Keratinocyte (primary cell): ENCODE results near the gene MUC15. TPM values are rescaled to one million over a fixed set of nuclear protein-coding genes. Genes with fewer than 3 reads are reported as not detected.

ENCODE experiments used
- DNase-seq: peaks from one replicate; pipeline ENCODE4 v3.0.0-alpha.2; 2011; ENCODE audit warnings: low read depth, missing footprints, low spot score
- FAIRE-seq: peaks from 2 replicates; lab custom pipeline; 2011; peaks lifted over from hg19 to GRCh38; lab: Jason Lieb, UNC
- H2AFZ ChIP-seq: 2 replicates; pipeline ENCODE4 v1.6.0; 2012; ENCODE audit warnings: low read length, control low read depth, inconsistent platforms; ENCODE audit not compliant: control insufficient read depth
- H3K27ac ChIP-seq: 2 replicates; pipeline ENCODE4 v1.5.1; 2011; ENCODE audit warnings: low read length; ENCODE audit not compliant: control insufficient read depth, insufficient read depth
- H3K27me3 ChIP-seq: 3 replicates; pipeline ENCODE4 v1.6.0; 2011; ENCODE audit warnings: low read length; ENCODE audit not compliant: control insufficient read depth, insufficient read depth; ENCODE audit errors: extremely low read depth
- H3K36me3 ChIP-seq, 2 experiments: 2 replicates in 1 of 2; 3 replicates in 1 of 2; pipeline ENCODE4 v1.5.1; 2011; ENCODE audit warnings: low read length in 2 of 2, mild to moderate bottlenecking in 1 of 2; ENCODE audit not compliant: control insufficient read depth in 2 of 2, insufficient read depth in 2 of 2; ENCODE audit errors: extremely low read depth in 1 of 2
- H3K4me1 ChIP-seq: 3 replicates; pipeline ENCODE4 v1.5.1; 2011; ENCODE audit warnings: low read length; ENCODE audit not compliant: control insufficient read depth, insufficient read depth; ENCODE audit errors: extremely low read depth
- H3K4me2 ChIP-seq: 3 replicates; pipeline ENCODE4 v1.6.0; 2011; ENCODE audit warnings: low read depth, low read length; ENCODE audit not compliant: control insufficient read depth, insufficient read depth; ENCODE audit errors: extremely low read depth
- H3K4me3 ChIP-seq, 3 experiments: fragments of 200-600 bp in 1 of 3; sonication (generic) in 1 of 3; 2 replicates in 2 of 3; 3 replicates in 1 of 3; pipeline ENCODE4 v1.5.1; 2011 to 2016; ENCODE audit warnings: low read length in 3 of 3, mild to moderate bottlenecking in 3 of 3, control low read depth in 2 of 3, inconsistent platforms in 1 of 3, low read depth in 1 of 3, mixed read lengths in 1 of 3, mixed run types in 1 of 3, moderate library complexity in 1 of 3; ENCODE audit not compliant: control insufficient read depth in 2 of 3, insufficient read depth in 2 of 3; ENCODE audit errors: extremely low read depth in 1 of 3
- H3K79me2 ChIP-seq: 2 replicates; pipeline ENCODE4 v1.6.0; 2012; ENCODE audit warnings: low read length; ENCODE audit not compliant: control insufficient read depth, insufficient read depth
- H3K9ac ChIP-seq: 3 replicates; pipeline ENCODE4 v1.6.0; 2011; ENCODE audit warnings: low read length; ENCODE audit not compliant: control insufficient read depth, insufficient read depth; ENCODE audit errors: extremely low read depth
- H3K9me1 ChIP-seq: 3 replicates; pipeline ENCODE4 v1.6.0; 2011; ENCODE audit warnings: low read length; ENCODE audit not compliant: control insufficient read depth, insufficient read depth; ENCODE audit errors: extremely low read depth
- H3K9me3 ChIP-seq: 2 replicates; pipeline ENCODE4 v1.5.1; 2012; ENCODE audit warnings: low read depth, low read length; ENCODE audit not compliant: control insufficient read depth
- H4K20me1 ChIP-seq: 3 replicates; pipeline ENCODE4 v1.6.0; 2011; ENCODE audit warnings: low read length; ENCODE audit not compliant: control insufficient read depth, insufficient read depth; ENCODE audit errors: extremely low read depth
- CTCF ChIP-seq, 3 experiments: IDR thresholded peaks in 1 of 3; conservative IDR thresholded peaks in 1 of 3; optimal IDR thresholded peaks in 1 of 3; 2 replicates in 2 of 3; 3 replicates in 1 of 3; pipeline versions ENCODE3 to v1.5.1; 2011; ENCODE audit warnings: low read length in 3 of 3, mild to moderate bottlenecking in 3 of 3, moderate library complexity in 2 of 3, control low read depth in 1 of 3, inconsistent platforms in 1 of 3; ENCODE audit not compliant: insufficient read depth in 2 of 3; ENCODE audit errors: extremely low read depth in 1 of 3
- EZH2 ChIP-seq: IDR thresholded peaks from one replicate; pipeline ENCODE4 v1.6.1; 2012; ENCODE audit warnings: inconsistent platforms, mild to moderate bottlenecking, low read length, moderate library complexity
- dilution Hi-C: fragments of 300-500 bp; cut with MboI; formaldehyde crosslinking; loops from one replicate; pipeline ENCODE4 v1.7.0; 2020; ENCODE audit warnings: low sequenced_read_pairs; ENCODE audit not compliant: extremely low pct_ligation_motif_present
- polyA plus RNA-seq, 5 experiments: library from polyadenylated mRNA; depleted of rRNA in 3 of 5; stranded (reverse) in 3 of 5; stranded (forward) in 1 of 5; unstranded in 1 of 5; fragments of >200 nt; gene quantifications; 1 replicate in 1 of 5; 2 replicates in 3 of 5; 3 replicates in 1 of 5; pipeline versions ENCODE4 v1.2.1 to v1.2.3, GENCODE V29; 2011 to 2012; ENCODE audit warnings: missing spikeins in 2 of 5, low read depth in 1 of 5, low replicate concordance in 1 of 5

Gene MUC15
- polyA plus RNA-seq, 1 donor (not counting 4 experiments of a cell fraction or from before 2014, with no cell fraction given), result 1.5 TPM

- no peaks in the 10 kb centered on the region for H3K9me1 ChIP-seq
- no peak overlapping the region for H3K9ac ChIP-seq
- DNase-seq (no peak), FAIRE-seq (no peak)
- H3K79me2 ChIP-seq, result no peaks in the 10 kb centered on the region
- H3K4me2 ChIP-seq, result peak overlapping the region; percentile 27
- H3K27me3 ChIP-seq, result no peaks in the 10 kb centered on the region
- peak overlapping the region; percentile 16 for H2AFZ ChIP-seq
- H3K9me3 ChIP-seq, result no peaks in the 10 kb centered on the region
- dilution Hi-C loops, result no loop called here
- no peak overlapping the region for H3K4me3 ChIP-seq
- H4K20me1 ChIP-seq, result no peaks in the 10 kb centered on the region
- H3K27ac ChIP-seq, result peak overlapping the region; percentile 77
- no peak for TF ChIP-seq CTCF (optimal IDR thresholded peaks at IDR 0.05 in 1 of 3, IDR thresholded peaks at IDR 0.05 in 1 of 3, conservative IDR thresholded peaks at IDR 0.05 in 1 of 3; ENCODE audit: extremely low read depth in 1 of 3, insufficient read depth in 2 of 3, low read length in 3 of 3)
- no peak for TF ChIP-seq EZH2
- H3K4me1 ChIP-seq, result peaks cover 31% of the 10 kb centered on the region
- no peaks in the 10 kb centered on the region for H3K36me3 ChIP-seq
Measured at GRCh38 chr11:26620282-26621045, 48.4 kb upstream of the MUC15 start.

- no peak for TF ChIP-seq EZH2
- TF ChIP-seq CTCF (optimal IDR thresholded peaks at IDR 0.05 in 1 of 3, IDR thresholded peaks at IDR 0.05 in 1 of 3, conservative IDR thresholded peaks at IDR 0.05 in 1 of 3; ENCODE audit: extremely low read depth in 1 of 3, insufficient read depth in 2 of 3, low read length in 3 of 3), result no peak
- Histone ChIP-seq H2AFZ (no peak overlapping the region), H3K4me1 (peaks cover 31% of the 10 kb centered on the region), H3K9me1 (no peaks in the 10 kb centered on the region), H3K4me3 (no peak overlapping the region), H4K20me1 (no peaks in the 10 kb centered on the region), H3K27me3 (no peaks in the 10 kb centered on the region), H3K4me2 (no peak overlapping the region), H3K9ac (no peak overlapping the region), H3K9me3 (no peaks in the 10 kb centered on the region), H3K79me2 (no peaks in the 10 kb centered on the region), H3K36me3 (no peaks in the 10 kb centered on the region), H3K27ac (no peak overlapping the region)
- DNase-seq, result no peak
- dilution Hi-C loops, result no loop called here
- FAIRE-seq, result no peak
Measured at GRCh38 chr11:26618441-26618840, 46.4 kb upstream of the MUC15 start.
